ENCODE data around the gene SRPK1.

- TF ChIP-seq GATA3 (IDR thresholded peaks at IDR 0.05; ENCODE audit: low read depth, low read length) (no peak), GATA2 (IDR thresholded peaks at IDR 0.05; ENCODE audit: low read depth, low read length) (no peak)
These were observed 109.8 kb downstream of the SRPK1 start for GRCh38 chr6:35810971-35811698.
